ENCODE data around the gene CHAMP1.

CHAMP1 gene

GRCh38 chr13:114298866-114299265 lies 15.4 kb upstream of the CHAMP1 start:
- no peak for DNase-seq (ENCODE audit: low read depth)

GRCh38 chr13:114299604-114300305 lies 14.5 kb upstream of the CHAMP1 start:
- DNase-seq (ENCODE audit: low read depth) = no peak

- no peak for DNase-seq (ENCODE audit: low read depth)
These were observed 10.5 kb upstream of the CHAMP1 start for GRCh38 chr13:114303700-114304327.

- DNase-seq (ENCODE audit: low read depth) = no peak
These were observed 9.8 kb upstream of the CHAMP1 start for GRCh38 chr13:114304346-114305034.

- DNase-seq (ENCODE audit: low read depth) = no peak
These were observed 5.2 kb upstream of the CHAMP1 start for GRCh38 chr13:114309086-114309485.

GRCh38 chr13:114309806-114310410 lies 4.4 kb upstream of the CHAMP1 start:
- DNase-seq (ENCODE audit: low read depth) = no peak

- DNase-seq (ENCODE audit: low read depth) = peak; percentile 42
These were observed 3.3 kb upstream of the CHAMP1 start for GRCh38 chr13:114310956-114311355.

GRCh38 chr13:114311387-114311786 lies 2.9 kb upstream of the CHAMP1 start:
- no peak for DNase-seq (ENCODE audit: low read depth)

GRCh38 chr13:114311908-114312307 lies 2.4 kb upstream of the CHAMP1 start:
- DNase-seq (ENCODE audit: low read depth) = no peak

- peak; percentile 29 for DNase-seq (ENCODE audit: low read depth)
These were observed 1.0 kb upstream of the CHAMP1 start for GRCh38 chr13:114313061-114313860.

- no peak for DNase-seq (ENCODE audit: low read depth)
These were observed 927 bp downstream of the CHAMP1 start for GRCh38 chr13:114315074-114315785.

GRCh38 chr13:114318624-114319023 lies 4.3 kb downstream of the CHAMP1 start:
- DNase-seq (ENCODE audit: low read depth) = no peak

- DNase-seq (ENCODE audit: low read depth) = peak; percentile 56
These were observed 5.2 kb downstream of the CHAMP1 start for GRCh38 chr13:114319441-114319913.

GRCh38 chr13:114320065-114320464 lies 5.8 kb downstream of the CHAMP1 start:
- peak; percentile 39 for DNase-seq (ENCODE audit: low read depth)

- no peak for DNase-seq (ENCODE audit: low read depth)
These were observed 7.0 kb downstream of the CHAMP1 start for GRCh38 chr13:114321256-114321655.

GRCh38 chr13:114323349-114323748 lies 9.0 kb downstream of the CHAMP1 start:
- no peak for DNase-seq (ENCODE audit: low read depth)

- no peak for DNase-seq (ENCODE audit: low read depth)
These were observed 10.0 kb downstream of the CHAMP1 start for GRCh38 chr13:114324334-114324733.

GRCh38 chr13:114325729-114326128 lies 11.4 kb downstream of the CHAMP1 start:
- DNase-seq (ENCODE audit: low read depth) = peak; percentile 84

GRCh38 chr13:114328034-114328433 lies 13.7 kb downstream of the CHAMP1 start:
- DNase-seq (ENCODE audit: low read depth) = no peak

GRCh38 chr13:114328595-114328994 lies 14.3 kb downstream of the CHAMP1 start:
- DNase-seq (ENCODE audit: low read depth) = no peak

GRCh38 chr13:114330086-114330485 lies 15.8 kb downstream of the CHAMP1 start:
- no peak for DNase-seq (ENCODE audit: low read depth)
